ENCODE measurements around the gene EMC8. TPM values are rescaled to one million over a fixed set of nuclear protein-coding genes. Genes with fewer than 3 reads are reported as not detected.

The EMC8 gene
- total RNA-seq, 1 experiment from 2014 or later: 24.2 TPM

DNA sequence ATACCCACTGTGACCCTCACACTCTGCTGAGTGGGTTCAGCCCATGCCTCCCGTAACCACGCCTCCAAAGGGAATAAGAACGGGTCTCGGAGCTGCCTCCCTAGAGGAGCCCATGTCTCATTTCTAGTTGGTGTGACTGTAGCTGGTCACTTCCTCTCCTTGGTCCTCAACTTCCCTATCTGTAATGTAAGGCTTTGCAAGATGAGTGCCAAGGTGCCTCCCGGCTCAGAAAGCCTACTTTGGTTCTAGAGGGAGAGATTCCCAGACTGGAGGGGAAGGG is 69.2 kb downstream of the EMC8 start:
- Histone ChIP-seq H3K4me3 (ENCODE audit: low read length) (no peak overlapping the region), H2AFZ (ENCODE audit: low read length) (no peak overlapping the region), H3K9me3 (ENCODE audit: low read length) (no peaks in the 10 kb centered on the region), H3K9me2 (replicated peaks; ENCODE audit: insufficient read depth, low read length) (no peaks in the 10 kb centered on the region), H3K27ac (ENCODE audit: low read length) (no peak overlapping the region), H3K4me2 (ENCODE audit: low read depth, low read length, poor library complexity, severe bottlenecking) (no peak overlapping the region), H3K4me1 (ENCODE audit: low read length) (peaks cover 4% of the 10 kb centered on the region), H3K36me3 (ENCODE audit: insufficient read depth, low read length) (no peaks in the 10 kb centered on the region), H3K9ac (ENCODE audit: low read length) (no peak overlapping the region), H4K20me1 (ENCODE audit: insufficient read depth, low read depth, low read length) (peaks cover 42% of the 10 kb centered on the region; the same call in 1 of the 2 replicates), H3K27me3 (ENCODE audit: low read length) (no peaks in the 10 kb centered on the region), H3K79me2 (ENCODE audit: low read length) (no peaks in the 10 kb centered on the region)
- DNase-seq: no peak

DNA sequence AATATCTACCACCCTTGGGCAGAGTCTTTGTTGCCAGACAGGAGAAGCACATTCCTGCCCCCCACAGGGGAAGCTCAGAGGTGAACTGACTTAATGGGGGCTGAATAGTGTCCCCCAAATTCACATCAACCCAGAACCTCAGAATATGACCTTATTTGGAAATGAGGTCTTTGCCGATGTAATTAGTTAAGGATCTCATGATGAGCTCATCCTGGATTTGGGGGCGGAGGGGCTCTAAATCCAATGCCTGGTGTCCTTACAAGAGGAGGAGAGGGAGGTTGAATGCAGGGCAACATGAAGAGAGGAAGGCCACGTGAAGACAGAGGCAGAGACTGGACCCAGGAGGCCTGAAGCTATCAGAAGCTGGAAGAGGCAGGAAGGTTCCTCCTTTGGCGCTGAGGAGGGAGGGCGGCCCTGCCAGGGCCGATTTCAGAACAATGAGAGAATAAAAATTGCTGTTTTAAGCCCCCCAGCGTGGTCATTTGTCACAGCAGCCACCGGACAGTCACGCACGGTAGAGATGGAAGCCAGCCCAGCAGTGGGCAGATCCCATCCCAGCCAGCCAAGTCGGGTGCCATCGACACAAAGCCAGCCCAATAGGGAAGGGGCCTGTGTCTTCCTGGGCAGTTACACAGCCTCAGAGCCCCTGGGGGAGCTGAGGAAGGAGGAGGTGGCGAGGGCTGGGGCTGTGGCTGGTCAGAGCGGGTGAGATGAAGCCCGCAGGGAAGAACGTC is 69.7 kb downstream of the EMC8 start:
- Histone ChIP-seq H4K20me1 (ENCODE audit: insufficient read depth, low read depth, low read length) (peaks cover 41% of the 10 kb centered on the region; the same call in 1 of the 2 replicates), H3K4me2 (ENCODE audit: low read depth, low read length, poor library complexity, severe bottlenecking) (no peak overlapping the region), H3K79me2 (ENCODE audit: low read length) (no peaks in the 10 kb centered on the region), H2AFZ (ENCODE audit: low read length) (no peak overlapping the region), H3K36me3 (ENCODE audit: insufficient read depth, low read length) (no peaks in the 10 kb centered on the region), H3K4me1 (ENCODE audit: low read length) (peaks cover 4% of the 10 kb centered on the region), H3K4me3 (ENCODE audit: low read length) (no peak overlapping the region), H3K27me3 (ENCODE audit: low read length) (no peaks in the 10 kb centered on the region), H3K9me2 (replicated peaks; ENCODE audit: insufficient read depth, low read length) (no peaks in the 10 kb centered on the region), H3K27ac (ENCODE audit: low read length) (no peak overlapping the region), H3K9ac (ENCODE audit: low read length) (no peak overlapping the region), H3K9me3 (ENCODE audit: low read length) (no peaks in the 10 kb centered on the region)
- DNase-seq: no peak

- no peaks in the 10 kb centered on the region for H3K9me2 ChIP-seq (replicated peaks; ENCODE audit: insufficient read depth, low read length)
- H2AFZ ChIP-seq (ENCODE audit: low read length): no peak overlapping the region
- H3K27ac ChIP-seq (ENCODE audit: low read length): no peak overlapping the region
- H3K4me1 ChIP-seq (ENCODE audit: low read length): peaks cover 4% of the 10 kb centered on the region
- H3K79me2 ChIP-seq (ENCODE audit: low read length): no peaks in the 10 kb centered on the region
- H3K36me3 ChIP-seq (ENCODE audit: insufficient read depth, low read length): no peaks in the 10 kb centered on the region
- H3K9me3 ChIP-seq (ENCODE audit: low read length): no peaks in the 10 kb centered on the region
- H3K4me3 ChIP-seq (ENCODE audit: low read length): no peak overlapping the region
- H3K27me3 ChIP-seq (ENCODE audit: low read length): no peaks in the 10 kb centered on the region
- peak; percentile 69 for DNase-seq
- no peak overlapping the region for H3K9ac ChIP-seq (ENCODE audit: low read length)
- peaks cover 37% of the 10 kb centered on the region; the same call in 1 of the 2 replicates for H4K20me1 ChIP-seq (ENCODE audit: insufficient read depth, low read depth, low read length)
- H3K4me2 ChIP-seq (ENCODE audit: low read depth, low read length, poor library complexity, severe bottlenecking): no peak overlapping the region
These were observed 70.5 kb downstream of the EMC8 start for GRCh38 chr16:85728879-85729278.

Small RNA genes lying within 50 kb of the gene (small RNA-seq; reads per million reads assigned to genes)
- gene RNU1-103P: not detected

Other genes with a start within 250 kb of the EMC8 start
- gene GSE1, start 186.2 kb downstream of the EMC8 start, total RNA-seq (2014; rRNA removed; shearing (Covaris generic); ENCODE audit: low replicate concordance): 1.9 and 6.0 TPM in 2 replicates
- gene GINS2, start 110.6 kb downstream of the EMC8 start, total RNA-seq (2014; rRNA removed; shearing (Covaris generic); ENCODE audit: low replicate concordance): 10.4 and 14.2 TPM in 2 replicates
- 13.3 and 24.5 TPM in 2 replicates for gene C16orf74, start 48.4 kb downstream of the EMC8 start, total RNA-seq (2014; rRNA removed; shearing (Covaris generic); ENCODE audit: low replicate concordance)
- 417 and 584 TPM in 2 replicates for gene COX4I1, start 151 bp upstream of the EMC8 start, total RNA-seq (2014; rRNA removed; shearing (Covaris generic); ENCODE audit: low replicate concordance)
- gene IRF8, start 99.6 kb upstream of the EMC8 start, total RNA-seq (2014; rRNA removed; shearing (Covaris generic); ENCODE audit: low replicate concordance): 285 and 592 TPM in 2 replicates

Data from Karpas-422 (cell line).